Heart right ventricle (tissue), 16 donors: Measurements from ENCODE around the gene VAV1. TPM values are rescaled to one million over a fixed set of nuclear protein-coding genes. Genes with fewer than 3 reads are reported as not detected.
"Not testable (repeated sequence)": the region's sequence is repeated elsewhere in the genome, so short reads cannot be mapped to it uniquely, and the experiment has no call there.

Experiments used
- ATAC-seq, 8 donors: fragments of 200-7000 bp; cut with Tn5 transposase; one replicate each; pipeline ENCODE4 v1.9.1; 2020; ENCODE audit warnings: mild to moderate bottlenecking in 8 of 8, moderate library complexity in 8 of 8, moderate number of reproducible peaks in 1 of 8
- DNase-seq, 2 donors: peaks; one replicate each; pipeline ENCODE4 v3.0.0-alpha.2; 2020
- H3K27ac ChIP-seq, 10 donors: fragments of 200-600 bp; sonication (generic) in 2 of 10; one replicate each; pipeline versions ENCODE4 v1.5.0 to v1.8.0; 2020 to 2022; ENCODE audit warnings: mild to moderate bottlenecking in 3 of 10
- H3K27me3 ChIP-seq, 7 donors: fragments of 200-600 bp; one replicate each; pipeline ENCODE4 v1.8.0; 2021 to 2022; ENCODE audit warnings: mild to moderate bottlenecking in 2 of 7
- H3K36me3 ChIP-seq, 9 donors: fragments of 200-600 bp; sonication (generic) in 1 of 9; one replicate each; pipeline versions ENCODE4 v1.5.0 to v1.8.0; 2020 to 2022; ENCODE audit warnings: mild to moderate bottlenecking in 2 of 9
- H3K4me1 ChIP-seq, 9 donors: fragments of 200-600 bp; sonication (generic) in 1 of 9; one replicate each; pipeline versions ENCODE4 v1.5.0 to v1.8.0; 2020 to 2022; ENCODE audit warnings: mild to moderate bottlenecking in 4 of 9
- H3K4me3 ChIP-seq, 10 donors: fragments of 200-600 bp; sonication (generic) in 2 of 10; one replicate each; pipeline versions ENCODE4 v1.5.0 to v1.8.0; 2020 to 2022; ENCODE audit warnings: mild to moderate bottlenecking in 7 of 10, moderate library complexity in 2 of 10
- H3K9me3 ChIP-seq, 11 donors: fragments of 200-600 bp in 10 of 11; sonication (generic) in 2 of 11; one replicate each; pipeline versions ENCODE4 v1.5.0 to v1.8.0; 2013 to 2022; ENCODE audit warnings: mild to moderate bottlenecking in 2 of 11, control low read depth in 1 of 11, moderate library complexity in 1 of 11
- CTCF ChIP-seq, 9 donors: fragments of 200-600 bp; sonication (generic) in 2 of 9; IDR thresholded peaks; one replicate each; pipeline versions ENCODE4 v1.5.0 to v1.8.0; 2021 to 2022; ENCODE audit warnings: antibody characterized with exemption in 9 of 9, mild to moderate bottlenecking in 5 of 9, moderate library complexity in 1 of 9
- WGBS, 2 donors: extraction: QIAGEN DNeasy Blood & Tissue Kit; methylation state at CpG; one replicate each; pipeline ENCODE4 v1.1.7; 2013; ENCODE audit warnings: inconsistent platforms in 1 of 2; 5-methylcytosine and 5-hydroxymethylcytosine counted together
- intact Hi-C, 10 donors: fragments of 100-400 bp; cut with DNase I; formaldehyde crosslinking; loops; one replicate each; pipeline versions ENCODE4 v1.11.1 to v1.14.2; 2022
- polyA plus RNA-seq, 2 donors: library from polyadenylated mRNA; stranded (reverse); fragments of 200-250 nt; gene quantifications; one replicate each; pipeline ENCODE4 v1.2.3, GENCODE V29; 2013
- total RNA-seq, 10 donors: library from RNA; stranded (reverse); fragmentation: NEBNext Ultra II Directional in 3 of 10; extraction: Animal tissue kit (Norgen Biotek cat#: 25700) in 3 of 10; gene quantifications; one replicate each; pipeline versions ENCODE4 v1.2.1 to v1.2.4, GENCODE V29; 2021 to 2023
- donor health status: Arrhythmogenic right ventricular cardiomyopathy.
- donor health status: ischemic (EF 13 %, LVEDD 7.1; RV severe dilation, severe dysfunction).
- donor health status: healthy with polysubstance abuse.
- donor health status: DM: no; HTN: yes; CAD: no.
- donor health status: DM: no; HTN: no; CAD: no.
- donor health status: ischemic (EF 25% LVEDD 6.9; RV normal size, moderate dysfunction).
- donor health status: ischemic (EF 25% LVEDD 5.7; RV mildly dilated, moderate dysfunction).
- donor health status: healthy.
- donor health status: DM: yes; HTN: yes; CAD: no.
- donor health status: Ischemic cardiomyopathy.
- donor health status: ischemic (EF 35%, LVEDD 5.7; RV mildly dilated, moderate dysfunction).
- donor health status: nonischemic (EF 11% LVEDD 7.7; RV severe dilation, severe dysfunction).
- donor health status: DM: yes; HTN: yes; CAD: no.
- donor health status: PGD.
- donor health status: ischemic (EF 29% LVEDD 5.4; RV normal size, mild dysfunction).
- donor health status: nonischemic (EF 23%, LVEDD 6.1; RV moderate dilation, normal function).

VAV1 gene
- total and polyA plus RNA-seq, 12 donors = 0.45 to 11.0 (median 1.4) TPM

GRCh38 chr19:6868351-6868750, 95.8 kb downstream of the VAV1 start:
- TF ChIP-seq CTCF (IDR thresholded peaks at IDR 0.05) = no peak
- no peak overlapping the region for H3K4me3 ChIP-seq
- peak overlapping the region in 1 of 10 donors; percentile 36 for H3K27ac ChIP-seq
- peaks cover 0 to 32% (median 8%) of the 10 kb centered on the region in 7 donors for H3K27me3 ChIP-seq
- H3K4me1 ChIP-seq = peaks cover 0 to 28% (median 0%) of the 10 kb centered on the region in 9 donors
- no peak for ATAC-seq
- no peaks in the 10 kb centered on the region for H3K36me3 ChIP-seq
- peak in 1 of 2 donors; percentile 12 for DNase-seq
- intact Hi-C loops = loop anchor here in 4 of 10 donors (5.0 to 10.0 kb wide), 3 partner anchors 236 to 476 kb away; partner anchors contain the start of gene ARHGEF18 (in 1 of the 4)
- peaks cover 0 to 18% (median 0%) of the 10 kb centered on the region in 11 donors for H3K9me3 ChIP-seq
- 10 to 15% methylated on average over 4 of the region's 4 CpGs for WGBS, 2 donors

- peaks cover 0 to 31% (median 5%) of the 10 kb centered on the region in 7 donors for H3K27me3 ChIP-seq
- 84 to 87% methylated on average over 22 of the region's 22 CpGs for WGBS, 2 donors
Observed at GRCh38 chr19:6869151-6869882, 96.8 kb downstream of the VAV1 start.

GRCh38 chr19:6873708-6874431, 101.4 kb downstream of the VAV1 start:
- Histone ChIP-seq H3K4me1 (peaks cover 0 to 15% (median 0%) of the 10 kb centered on the region in 9 donors), H3K27me3 (peaks cover 0 to 33% (median 5%) of the 10 kb centered on the region in 7 donors), H3K36me3 (no peaks in the 10 kb centered on the region), H3K27ac (no peak overlapping the region), H3K4me3 (no peak overlapping the region), H3K9me3 (peaks cover 0 to 34% (median 0%) of the 10 kb centered on the region in 11 donors)
- TF ChIP-seq CTCF (IDR thresholded peaks at IDR 0.05) = no peak
- intact Hi-C loops = no loop called here
- ATAC-seq (no peak), DNase-seq (no peak)
- 83 to 85% methylated on average over 10 of the region's 10 CpGs for WGBS, 2 donors

More at GRCh38 chr19:6869151-6869882, 96.8 kb downstream of the VAV1 start:
- intact Hi-C loops = loop anchor here in 4 of 10 donors (5.0 to 10.0 kb wide), 3 partner anchors 237 to 475 kb away; partner anchors contain the start of gene ARHGEF18 (in 1 of the 4)
- not testable (repeated sequence) for ATAC-seq, H3K36me3 ChIP-seq, H3K4me3 ChIP-seq, DNase-seq, H3K27ac ChIP-seq
- H3K9me3 ChIP-seq = peaks cover 0 to 24% (median 0%) of the 10 kb centered on the region in 11 donors
- H3K4me1 ChIP-seq = peaks cover 0 to 26% (median 0%) of the 10 kb centered on the region in 9 donors

- H3K36me3 ChIP-seq = no peaks in the 10 kb centered on the region
- H3K27ac ChIP-seq = no peak overlapping the region
- H3K9me3 ChIP-seq = peaks cover 0 to 42% (median 5%) of the 10 kb centered on the region in 11 donors
- no peak overlapping the region for H3K4me3 ChIP-seq
- intact Hi-C loops = no loop called here
- 83 to 89% methylated on average over 2 of the region's 2 CpGs for WGBS, 2 donors
- H3K4me1 ChIP-seq = peaks cover 0 to 10% (median 0%) of the 10 kb centered on the region in 9 donors
- DNase-seq (no peak), ATAC-seq (no peak)
- no peak for TF ChIP-seq CTCF (IDR thresholded peaks at IDR 0.05)
- peaks cover 0 to 32% (median 8%) of the 10 kb centered on the region in 7 donors for H3K27me3 ChIP-seq
Observed at GRCh38 chr19:6875218-6875617, 102.7 kb downstream of the VAV1 start.
